H9 (cell line): ENCODE results near the gene DMD. TPM values are rescaled to one million over a fixed set of nuclear protein-coding genes. Genes with fewer than 3 reads are reported as not detected.

Experiments used
- DNase-seq: peaks from one replicate; pipeline ENCODE4 v3.0.0-alpha.2; 2017
- H2AFZ ChIP-seq: one replicate; pipeline ENCODE4 v1.6.1; 2013; ENCODE audit warnings: mild to moderate bottlenecking, low read length, control low read depth, moderate library complexity
- H2AK5ac ChIP-seq: 2 replicates; pipeline ENCODE4 v1.6.1; 2013; ENCODE audit warnings: low read length, control low read depth, mixed read lengths; ENCODE audit not compliant: insufficient read length
- H2BK120ac ChIP-seq: one replicate; pipeline ENCODE4 v1.6.1; 2013; ENCODE audit warnings: low read depth, mild to moderate bottlenecking, low read length, control low read depth, inconsistent platforms; ENCODE audit not compliant: poor library complexity, severe bottlenecking
- H2BK12ac ChIP-seq: 2 replicates; pipeline ENCODE4 v1.6.1; 2013; ENCODE audit warnings: low read length, control low read depth, mixed read lengths, low read depth; ENCODE audit not compliant: insufficient read length
- H2BK15ac ChIP-seq: 2 replicates; pipeline ENCODE4 v1.6.1; 2013; ENCODE audit warnings: low read depth, low read length, control low read depth
- H2BK20ac ChIP-seq: one replicate; pipeline ENCODE4 v1.6.1; 2013; ENCODE audit warnings: low read depth, mild to moderate bottlenecking, low read length, control low read depth, inconsistent platforms; ENCODE audit not compliant: poor library complexity, severe bottlenecking
- H2BK5ac ChIP-seq: 2 replicates; pipeline ENCODE4 v1.6.1; 2013; ENCODE audit warnings: low read length, control low read depth, mixed read lengths; ENCODE audit not compliant: insufficient read length
- H3K14ac ChIP-seq: 2 replicates; pipeline ENCODE4 v1.6.1; 2013; ENCODE audit warnings: low read length, control low read depth; ENCODE audit not compliant: insufficient read depth
- H3K18ac ChIP-seq: 2 replicates; pipeline ENCODE4 v1.6.1; 2013; ENCODE audit warnings: low read depth, mild to moderate bottlenecking, mixed read lengths, low read length, control low read depth; ENCODE audit not compliant: insufficient read length
- H3K23ac ChIP-seq: 2 replicates; pipeline ENCODE4 v1.6.1; 2013; ENCODE audit warnings: low read length, control low read depth, mixed read lengths, low read depth; ENCODE audit not compliant: insufficient read length
- H3K23me2 ChIP-seq: 2 replicates; pipeline ENCODE4 v1.6.1; 2013; ENCODE audit warnings: low read depth, mild to moderate bottlenecking, mixed read lengths, low read length, control low read depth; ENCODE audit not compliant: insufficient read length, poor library complexity, severe bottlenecking
- H3K27ac ChIP-seq: 2 replicates; pipeline ENCODE4 v1.5.1; 2013; ENCODE audit warnings: low read length, control low read depth, mixed read lengths, low read depth; ENCODE audit not compliant: insufficient read length
- H3K27me3 ChIP-seq: 2 replicates; pipeline ENCODE4 v1.6.1; 2013; ENCODE audit warnings: low read length, control low read depth, inconsistent platforms; ENCODE audit not compliant: insufficient read depth
- H3K4ac ChIP-seq: 2 replicates; pipeline ENCODE4 v1.6.1; 2013; ENCODE audit warnings: low read depth, mild to moderate bottlenecking, control low read depth, inconsistent platforms, low read length, moderate library complexity
- H3K4me1 ChIP-seq: 2 replicates; pipeline ENCODE4 v1.6.1; 2013; ENCODE audit warnings: low read length, control low read depth, inconsistent platforms; ENCODE audit not compliant: insufficient read depth
- H3K4me2 ChIP-seq: 2 replicates; pipeline ENCODE4 v1.6.1; 2013; ENCODE audit warnings: low read length, control low read depth, mixed read lengths; ENCODE audit not compliant: insufficient read length, insufficient read depth
- H3K56ac ChIP-seq: 2 replicates; pipeline ENCODE4 v1.6.1; 2013; ENCODE audit warnings: low read depth, mild to moderate bottlenecking, mixed read lengths, low read length, control low read depth; ENCODE audit not compliant: insufficient read length
- H3K79me1 ChIP-seq: 2 replicates; pipeline ENCODE4 v1.6.1; 2013; ENCODE audit warnings: low read depth, mild to moderate bottlenecking, moderate library complexity, low read length, control low read depth, inconsistent platforms; ENCODE audit not compliant: insufficient read depth, poor library complexity, severe bottlenecking
- H3K79me2 ChIP-seq: 2 replicates; pipeline ENCODE4 v1.6.1; 2013; ENCODE audit warnings: low read length, control low read depth, inconsistent platforms; ENCODE audit not compliant: insufficient read depth
- H3K9ac ChIP-seq: 2 replicates; pipeline ENCODE4 v1.6.1; 2013; ENCODE audit warnings: low read length, control low read depth, mixed read lengths; ENCODE audit not compliant: insufficient read length; ENCODE audit errors: extremely low read depth
- H3K9me3 ChIP-seq: one replicate; pipeline ENCODE4 v1.6.1; 2013; ENCODE audit warnings: low read depth, low read length, inconsistent platforms; ENCODE audit not compliant: control insufficient read depth
- H3T11ph ChIP-seq: one replicate; pipeline ENCODE4 v1.6.1; 2013; ENCODE audit warnings: mild to moderate bottlenecking, low read length, control low read depth, inconsistent platforms
- H4K20me1 ChIP-seq: one replicate; pipeline ENCODE4 v1.6.1; 2013; ENCODE audit not compliant: control insufficient read depth, insufficient read length, insufficient read depth
- H4K5ac ChIP-seq: 2 replicates; pipeline ENCODE4 v1.6.1; 2013; ENCODE audit warnings: low read depth, mild to moderate bottlenecking, mixed read lengths, low read length, control low read depth; ENCODE audit not compliant: insufficient read length
- H4K8ac ChIP-seq: replicated peaks from 2 replicates; pipeline ENCODE4 v1.6.1; 2013; ENCODE audit warnings: low read length, control low read depth, mixed read lengths, low read depth; ENCODE audit not compliant: insufficient read length
- H4K91ac ChIP-seq: 2 replicates; pipeline ENCODE4 v1.6.1; 2013; ENCODE audit warnings: low read depth, mild to moderate bottlenecking, moderate library complexity, mixed read lengths, low read length, control low read depth; ENCODE audit not compliant: insufficient read length
- H3K27ac Mint-ChIP-seq, 3 experiments: 2 replicates in 2 of 3; 3 replicates in 1 of 3; pipeline ENCODE4 v1.8.0; 2020 to 2021; ENCODE audit warnings: mixed read lengths in 3 of 3, mild to moderate bottlenecking in 1 of 3, moderate library complexity in 1 of 3
- H3K27me3 Mint-ChIP-seq: 2 replicates; pipeline ENCODE4 v1.8.0; 2021; ENCODE audit warnings: low read depth, mild to moderate bottlenecking, moderate library complexity, mixed read lengths
- H3K36me3 Mint-ChIP-seq, 3 experiments: 2 replicates in 2 of 3; 3 replicates in 1 of 3; pipeline ENCODE4 v1.8.0; 2020 to 2021; ENCODE audit warnings: low read depth in 3 of 3, mixed read lengths in 3 of 3; ENCODE audit not compliant: insufficient read depth in 1 of 3
- H3K4me1 Mint-ChIP-seq, 2 experiments: 2 replicates each; pipeline ENCODE4 v1.8.0; 2020; ENCODE audit warnings: mixed read lengths in 2 of 2
- H3K4me3 Mint-ChIP-seq, 2 experiments: 2 replicates in 1 of 2; 3 replicates in 1 of 2; pipeline ENCODE4 v1.8.0; 2020 to 2021; ENCODE audit warnings: mild to moderate bottlenecking in 2 of 2, mixed read lengths in 2 of 2, moderate library complexity in 1 of 2
- H3K9me3 Mint-ChIP-seq, 2 experiments: 2 replicates in 1 of 2; 3 replicates in 1 of 2; pipeline ENCODE4 v1.8.0; 2020; ENCODE audit warnings: mild to moderate bottlenecking in 2 of 2, mixed read lengths in 2 of 2, moderate library complexity in 1 of 2
- WGBS: extraction: QIAGEN DNeasy Blood & Tissue Kit; methylation state at CpG from one replicate; pipeline ENCODE4 v1.1.7; 2013; ENCODE audit warnings: missing lambda C conversion rate, low lambda C conversion rate, mixed read lengths; ENCODE audit not compliant: insufficient read length; ENCODE audit errors: extremely low coverage; 5-methylcytosine and 5-hydroxymethylcytosine counted together
- total RNA-seq: library from RNA; stranded (reverse); gene quantifications from 2 replicates; pipeline ENCODE4 v1.2.1, GENCODE V29; 2021
- TF ChIP-seq, protein P1 (sequence below): fragments of 200-600 bp; sonication (generic); conservative IDR thresholded peaks from 3 replicates; pipeline ENCODE4 v1.8.0; 2021; ENCODE audit warnings: antibody characterized with exemption, mild to moderate bottlenecking

DMD gene
- total RNA-seq, 1 experiment from 2014 or later: 3.8 TPM

DNA sequence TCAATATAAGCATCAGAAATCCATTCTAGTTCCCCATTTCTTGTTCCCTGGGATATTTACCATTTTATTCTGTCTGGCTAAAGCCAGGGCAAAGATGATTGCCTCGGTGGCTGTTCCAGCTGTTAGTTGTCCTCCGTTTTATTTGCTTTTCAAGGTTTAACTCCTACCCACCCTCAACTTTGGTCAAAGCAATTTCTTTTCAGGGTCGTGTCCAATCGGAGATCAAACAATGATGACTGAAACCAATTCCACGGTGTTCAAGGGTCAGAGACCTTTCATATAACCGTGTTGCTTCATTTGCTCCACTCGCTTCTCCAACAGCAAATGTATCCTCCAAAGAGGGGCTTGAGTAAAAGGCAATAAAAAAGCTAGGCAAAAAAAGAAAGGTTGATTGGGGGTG, 1946.0 kb downstream of the DMD start:
- Histone ChIP-seq H3T11ph (no peak overlapping the region), H2BK15ac (no peak overlapping the region), H3K9me3 (no peaks in the 10 kb centered on the region), H2BK5ac (no peak overlapping the region), H2AFZ (no peak overlapping the region), H3K18ac (no peak overlapping the region), H2BK12ac (no peak overlapping the region), H3K79me2 (no peaks in the 10 kb centered on the region), H3K27me3 (no peaks in the 10 kb centered on the region), H3K4ac (no peak overlapping the region), H3K4me1 (no peaks in the 10 kb centered on the region), H3K79me1 (no peaks in the 10 kb centered on the region), H3K9ac (no peak overlapping the region), H4K20me1 (no peaks in the 10 kb centered on the region), H4K8ac (no peak overlapping the region), H2AK5ac (no peak overlapping the region), H3K14ac (no peak overlapping the region), H4K5ac (no peak overlapping the region), H4K91ac (no peak overlapping the region), H3K23ac (no peak overlapping the region), H3K4me2 (no peak overlapping the region), H3K56ac (no peak overlapping the region), H2BK20ac (no peak overlapping the region), H3K23me2 (peaks cover 4% of the 10 kb centered on the region), H2BK120ac (no peak overlapping the region), H3K27ac (no peak overlapping the region)
- Mint-ChIP-seq H3K27ac (no peak overlapping the region), H3K4me1 (peaks cover 10 to 36% of the 10 kb centered on the region in 2 experiments), H3K36me3 (peaks cover 0 to 2% (median 0%) of the 10 kb centered on the region in 3 experiments; a peak in 3 of 7 replicates), H3K4me3 (peak overlapping the region in 1 of 2 experiments; percentile 18; a peak in 1 of 5 replicates), H3K9me3 (peaks cover 56 to 71% of the 10 kb centered on the region in 2 experiments), H3K27me3 (peaks cover 10% of the 10 kb centered on the region)
- no peak for DNase-seq
- WGBS: no CpG with 5 or more reads among the region's 7 CpGs
- TF ChIP-seq, protein P1, sequence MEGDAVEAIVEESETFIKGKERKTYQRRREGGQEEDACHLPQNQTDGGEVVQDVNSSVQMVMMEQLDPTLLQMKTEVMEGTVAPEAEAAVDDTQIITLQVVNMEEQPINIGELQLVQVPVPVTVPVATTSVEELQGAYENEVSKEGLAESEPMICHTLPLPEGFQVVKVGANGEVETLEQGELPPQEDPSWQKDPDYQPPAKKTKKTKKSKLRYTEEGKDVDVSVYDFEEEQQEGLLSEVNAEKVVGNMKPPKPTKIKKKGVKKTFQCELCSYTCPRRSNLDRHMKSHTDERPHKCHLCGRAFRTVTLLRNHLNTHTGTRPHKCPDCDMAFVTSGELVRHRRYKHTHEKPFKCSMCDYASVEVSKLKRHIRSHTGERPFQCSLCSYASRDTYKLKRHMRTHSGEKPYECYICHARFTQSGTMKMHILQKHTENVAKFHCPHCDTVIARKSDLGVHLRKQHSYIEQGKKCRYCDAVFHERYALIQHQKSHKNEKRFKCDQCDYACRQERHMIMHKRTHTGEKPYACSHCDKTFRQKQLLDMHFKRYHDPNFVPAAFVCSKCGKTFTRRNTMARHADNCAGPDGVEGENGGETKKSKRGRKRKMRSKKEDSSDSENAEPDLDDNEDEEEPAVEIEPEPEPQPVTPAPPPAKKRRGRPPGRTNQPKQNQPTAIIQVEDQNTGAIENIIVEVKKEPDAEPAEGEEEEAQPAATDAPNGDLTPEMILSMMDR: no peak
